Kidney epithelial cell (primary cell): ENCODE results near the gene SEC31B. TPM values are rescaled to one million over a fixed set of nuclear protein-coding genes. Genes with fewer than 3 reads are reported as not detected.

Experiments
- DNase-seq: peaks from one replicate; pipeline ENCODE4 v3.0.0-alpha.2; 2010; ENCODE audit warnings: low read depth
- H3K27me3 ChIP-seq: 2 replicates; pipeline ENCODE4 v1.6.0; 2011; ENCODE audit warnings: low read length; ENCODE audit not compliant: control insufficient read depth, insufficient read depth
- H3K36me3 ChIP-seq: 2 replicates; pipeline ENCODE4 v1.5.1; 2011; ENCODE audit warnings: low read length; ENCODE audit not compliant: control insufficient read depth, insufficient read depth
- H3K4me3 ChIP-seq: 2 replicates; pipeline ENCODE4 v1.5.1; 2011; ENCODE audit warnings: low read depth, mild to moderate bottlenecking, control low read depth, low read length
- CTCF ChIP-seq: IDR thresholded peaks from 2 replicates; pipeline ENCODE4 v1.5.1; 2011; ENCODE audit warnings: mild to moderate bottlenecking, moderate library complexity, low read length, control low read depth, inconsistent platforms; ENCODE audit not compliant: insufficient read depth, poor library complexity, severe bottlenecking
- total RNA-seq: library from RNA; depleted of rRNA; stranded (reverse); fragments of >200 nt; gene quantifications from 2 replicates; pipeline ENCODE4 v1.2.3, GENCODE V29; 2015

Gene SEC31B
- total RNA-seq, 1 donor from 2014 or later, result 2.6 TPM

DNA sequence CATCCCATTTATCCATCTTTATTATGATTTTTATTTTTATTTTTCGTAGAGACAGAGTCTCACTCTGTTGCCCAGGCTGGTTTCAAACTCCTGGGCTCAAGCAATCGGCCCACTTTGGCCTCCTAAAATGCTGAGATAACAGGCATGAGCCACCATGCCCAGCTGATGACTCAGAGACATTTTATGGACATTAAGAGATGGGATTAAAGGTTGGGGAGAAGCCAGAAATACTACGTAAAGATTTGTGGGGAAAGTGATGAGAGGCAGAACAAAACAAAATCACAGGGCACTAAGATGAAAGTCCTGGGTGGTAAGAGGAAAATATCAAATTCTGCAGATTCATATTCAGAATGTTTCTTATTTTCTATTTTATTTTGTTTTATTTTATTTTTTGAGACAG is 49.3 kb downstream of the SEC31B start:
- no peak for TF ChIP-seq CTCF
- Histone ChIP-seq H3K36me3 (no peaks in the 10 kb centered on the region), H3K27me3 (peaks cover 6% of the 10 kb centered on the region), H3K4me3 (no peak overlapping the region)
- no peak for DNase-seq

DNA sequence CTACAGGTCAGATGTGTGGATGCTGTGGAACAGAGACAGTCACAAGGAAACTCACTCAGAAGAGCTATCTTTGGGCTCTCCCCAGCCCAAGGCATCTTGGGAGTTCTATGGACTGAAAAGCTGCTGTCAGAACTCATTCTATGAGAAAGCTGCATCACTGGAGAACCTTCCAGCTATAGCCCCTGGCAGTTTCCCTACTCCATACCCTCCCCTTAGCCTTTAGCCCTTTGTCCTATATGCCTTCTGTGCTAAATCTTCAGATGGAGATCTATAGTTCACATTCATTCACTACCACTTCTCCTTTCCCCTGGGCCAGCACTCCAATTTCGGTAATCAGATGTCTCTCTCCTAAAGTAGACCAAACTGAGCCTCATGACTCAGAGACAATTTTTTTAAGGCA is 49.9 kb downstream of the SEC31B start:
- no peak for DNase-seq
- Histone ChIP-seq H3K4me3 (no peak overlapping the region), H3K27me3 (peaks cover 7% of the 10 kb centered on the region), H3K36me3 (no peaks in the 10 kb centered on the region)
- TF ChIP-seq CTCF, result no peak

DNA sequence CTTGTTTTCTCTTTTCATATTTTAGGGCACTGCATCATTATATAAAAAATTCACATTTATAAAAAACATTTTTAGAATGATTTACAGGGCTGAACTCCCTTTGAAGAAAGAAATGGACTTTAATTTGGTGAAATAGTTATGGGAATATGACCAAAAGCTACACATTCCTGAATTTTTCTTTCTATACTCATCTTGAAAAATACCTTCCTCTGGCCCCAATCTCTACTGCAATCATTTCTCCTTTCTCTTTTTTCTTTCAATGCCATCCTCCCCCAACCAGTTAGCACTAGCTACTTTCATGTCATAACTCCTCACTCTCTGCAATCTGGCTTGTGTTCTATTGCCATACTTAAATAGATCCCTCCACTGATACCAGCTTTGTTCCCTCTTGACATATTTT is 50.7 kb downstream of the SEC31B start:
- no peak for DNase-seq
- Histone ChIP-seq H3K4me3 (no peak overlapping the region), H3K36me3 (no peaks in the 10 kb centered on the region), H3K27me3 (peaks cover 7% of the 10 kb centered on the region)
- no peak for TF ChIP-seq CTCF

DNA sequence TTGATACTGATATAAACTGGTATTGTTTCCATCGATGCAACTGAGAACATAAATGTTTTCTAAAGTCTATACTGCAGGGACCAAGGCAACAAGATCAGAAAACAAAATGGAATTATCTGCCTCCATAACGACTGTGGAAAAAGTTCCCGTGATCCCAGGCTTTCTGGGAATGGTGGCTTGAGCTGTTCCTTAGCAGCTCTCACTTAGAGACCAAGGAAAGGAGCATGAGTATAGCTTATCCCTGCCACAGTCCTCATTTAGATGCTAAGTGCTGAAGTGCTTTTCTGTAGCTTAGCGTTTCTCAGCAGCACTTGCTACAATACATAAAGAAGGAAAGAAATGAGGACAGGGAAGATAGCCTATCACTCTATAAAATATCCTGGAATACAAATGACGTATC is 51.3 kb downstream of the SEC31B start:
- H3K27me3 ChIP-seq, result peaks cover 7% of the 10 kb centered on the region
- no peaks in the 10 kb centered on the region for H3K36me3 ChIP-seq
- no peak for TF ChIP-seq CTCF
- no peak overlapping the region for H3K4me3 ChIP-seq
- DNase-seq, result no peak

DNA sequence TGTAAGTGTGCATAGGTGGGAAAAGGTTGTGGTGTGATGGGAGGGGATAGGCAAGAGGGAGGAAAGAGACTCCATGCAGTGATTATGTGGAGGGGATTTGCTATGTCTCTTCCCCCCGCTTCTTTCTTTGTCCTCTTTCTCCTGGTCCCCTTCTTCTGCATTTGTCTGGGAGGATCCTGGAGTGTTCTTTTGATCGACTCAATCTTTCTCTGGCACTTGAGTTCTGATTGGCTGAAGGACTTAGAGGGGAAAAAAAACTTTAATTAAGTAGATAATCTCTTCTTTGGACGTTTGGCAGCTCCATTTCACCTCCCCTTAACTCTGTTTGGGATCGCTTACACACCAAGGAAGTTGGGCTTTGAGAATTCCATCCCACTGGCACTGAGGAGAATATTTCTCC is 57.0 kb downstream of the SEC31B start, which contains the start of gene WNT8B:
WNT8B (plus strand) TSS at position 301 of the 400 bp plus-strand sequence. CDS start 160 bp downstream, outside the sequence.
- Histone ChIP-seq H3K36me3 (no peaks in the 10 kb centered on the region), H3K27me3 (peaks cover 4% of the 10 kb centered on the region), H3K4me3 (no peak within 1 kb of the TSS)
- no peak for DNase-seq
- no peak for TF ChIP-seq CTCF

DNA sequence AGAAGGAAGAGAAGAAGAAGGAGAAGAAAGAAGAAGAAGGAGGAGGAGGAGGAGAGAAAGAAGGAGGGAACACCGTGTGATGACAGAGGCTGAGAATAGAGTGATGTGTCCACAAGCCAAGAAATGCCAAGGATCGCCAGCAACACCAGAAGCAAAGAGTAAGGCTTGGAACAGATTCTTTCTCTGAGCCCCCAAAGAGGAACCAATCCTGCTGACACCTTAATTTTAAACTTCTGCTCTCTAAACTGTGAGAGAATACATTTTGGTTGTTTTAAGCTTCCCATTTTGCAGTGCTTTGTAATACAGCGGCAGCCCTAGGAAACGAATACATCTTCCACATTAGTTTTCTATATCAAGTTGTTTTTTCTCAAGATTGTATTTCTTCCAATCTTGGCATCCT is 70.7 kb downstream of the SEC31B start:
- TF ChIP-seq CTCF, result no peak
- no peak overlapping the region for H3K4me3 ChIP-seq
- no peaks in the 10 kb centered on the region for H3K27me3 ChIP-seq
- no peak for DNase-seq
- H3K36me3 ChIP-seq, result no peaks in the 10 kb centered on the region
